Kidney (tissue), 14 donors: ENCODE measurements around the gene DEPDC5. TPM values are rescaled to one million over a fixed set of nuclear protein-coding genes. Genes with fewer than 3 reads are reported as not detected.
"Not testable (repeated sequence)": the region's sequence is repeated elsewhere in the genome, so short reads cannot be mapped to it uniquely, and the experiment has no call there.

Source experiments
- DNase-seq, 5 donors: peaks; one replicate each; pipeline ENCODE4 v3.0.0-alpha.2; 2013 to 2020
- FAIRE-seq: peaks from 2 replicates; lab custom pipeline; 2012; peaks lifted over from hg19 to GRCh38; lab: Jason Lieb, UNC
- H3K27ac ChIP-seq, 2 donors: one replicate each; pipeline ENCODE4 v1.7.0; 2013; ENCODE audit warnings: low read depth in 2 of 2, low read length in 2 of 2, inconsistent platforms in 1 of 2
- H3K27me3 ChIP-seq: one replicate; pipeline ENCODE4 v1.7.1; 2013; ENCODE audit warnings: low read length, inconsistent platforms; ENCODE audit not compliant: control insufficient read depth, insufficient read depth
- H3K36me3 ChIP-seq, 3 donors: one replicate each; pipeline versions ENCODE4 v1.7.0 to v1.7.1; 2013; ENCODE audit warnings: low read length in 3 of 3, control low read depth in 1 of 3, inconsistent platforms in 1 of 3; ENCODE audit not compliant: insufficient read depth in 3 of 3, control insufficient read depth in 2 of 3
- H3K4me1 ChIP-seq, 3 donors: one replicate each; pipeline versions ENCODE4 v1.7.0 to v1.7.1; 2013; ENCODE audit warnings: low read length in 3 of 3, inconsistent platforms in 1 of 3, low read depth in 1 of 3; ENCODE audit not compliant: control insufficient read depth in 2 of 3, insufficient read depth in 2 of 3
- H3K4me3 ChIP-seq, 3 donors: one replicate each; pipeline versions ENCODE4 v1.7.0 to v1.8.1; 2013; ENCODE audit warnings: low read length in 3 of 3, control low read depth in 1 of 3, inconsistent platforms in 1 of 3
- H3K9ac ChIP-seq, 3 donors: one replicate each; pipeline versions ENCODE4 v1.7.0 to v1.7.1; 2013; ENCODE audit warnings: low read length in 3 of 3, control low read depth in 1 of 3, inconsistent platforms in 1 of 3
- H3K9me3 ChIP-seq, 3 donors: one replicate each; pipeline versions ENCODE4 v1.7.0 to v1.7.1; 2013; ENCODE audit warnings: low read length in 3 of 3, control low read depth in 1 of 3, inconsistent platforms in 1 of 3; ENCODE audit not compliant: control insufficient read depth in 2 of 3, insufficient read depth in 1 of 3
- CTCF ChIP-seq: IDR thresholded peaks from 3 replicates; pipeline ENCODE4 v1.5.1; 2012; ENCODE audit warnings: mild to moderate bottlenecking, moderate library complexity, borderline replicate concordance; ENCODE audit not compliant: insufficient read depth; ENCODE audit errors: extremely low read depth
- intact Hi-C: fragments of 100-400 bp; cut with DNase I; formaldehyde crosslinking; loops from one replicate; pipeline ENCODE4 v1.11.1; 2022
- polyA plus RNA-seq: library from polyadenylated mRNA; stranded (reverse); fragments of 350-450 nt; fragmentation: Illumina TruSeq; extraction: RNeasy Lipid Tissue Mini Kit (QIAGEN cat#74804); gene quantifications from one replicate; pipeline ENCODE4 v1.2.3, GENCODE V29; 2014; ENCODE audit warnings: low read depth, low replicate concordance; ENCODE audit not compliant: insufficient read depth
- total RNA-seq: library from RNA; stranded (reverse); fragmentation: NEBNext Ultra II Directional; extraction: Animal tissue kit (Norgen Biotek cat#: 25700); gene quantifications from one replicate; pipeline ENCODE4 v1.2.1, GENCODE V29; 2021
- donor health status: control.
- donor health status: control.
- donor health status: control.
- donor health status: control.
- donor health status: control.
- donor health status: DM: yes; HTN: yes; CAD: no.
- donor health status: Normal renal cell carcinoma (clear cell type).

The DEPDC5 gene
- total and polyA plus RNA-seq, 2 donors from 2014 or later, result 12.1 to 27.3 TPM

- Histone ChIP-seq H3K4me1 (peaks cover 0 to 12% (median 11%) of the 10 kb centered on the region in 3 donors), H3K27ac (no peak overlapping the region), H3K9me3 (no peaks in the 10 kb centered on the region), H3K36me3 (peaks cover 2 to 14% (median 6%) of the 10 kb centered on the region in 3 donors), H3K27me3 (no peaks in the 10 kb centered on the region), H3K9ac (no peak overlapping the region), H3K4me3 (no peak overlapping the region)
- TF ChIP-seq CTCF, result no peak
- FAIRE-seq, result no peak
- no peak for DNase-seq
- intact Hi-C loops, result no loop called here
Observed at GRCh38 chr22:31757265-31757664, 3.4 kb downstream of the DEPDC5 start.

- H3K9ac ChIP-seq, H3K9me3 ChIP-seq, FAIRE-seq, H3K4me3 ChIP-seq, DNase-seq, H3K27ac ChIP-seq, H3K27me3 ChIP-seq, intact Hi-C loops: not testable (repeated sequence)
- Histone ChIP-seq H3K36me3 (peaks cover 2 to 15% (median 6%) of the 10 kb centered on the region in 3 donors), H3K4me1 (peaks cover 0 to 12% (median 3%) of the 10 kb centered on the region in 3 donors)
Observed at GRCh38 chr22:31758860-31759259, 5.0 kb downstream of the DEPDC5 start.

- Histone ChIP-seq H3K27ac (no peak overlapping the region), H3K9ac (no peak overlapping the region), H3K9me3 (no peaks in the 10 kb centered on the region), H3K27me3 (no peaks in the 10 kb centered on the region), H3K36me3 (peaks cover 4 to 36% (median 10%) of the 10 kb centered on the region in 3 donors), H3K4me3 (no peak overlapping the region), H3K4me1 (no peaks in the 10 kb centered on the region)
- TF ChIP-seq CTCF, result no peak
- FAIRE-seq (no peak), DNase-seq (no peak)
- intact Hi-C loops, result no loop called here
Observed at GRCh38 chr22:31764785-31765184, 11.0 kb downstream of the DEPDC5 start.

GRCh38 chr22:31768422-31769059 is 14.7 kb downstream of the DEPDC5 start:
- Histone ChIP-seq H3K27me3 (no peaks in the 10 kb centered on the region), H3K27ac (no peak overlapping the region), H3K4me3 (no peak overlapping the region), H3K36me3 (peaks cover 6 to 31% (median 7%) of the 10 kb centered on the region in 3 donors), H3K9ac (no peak overlapping the region), H3K4me1 (no peaks in the 10 kb centered on the region), H3K9me3 (no peaks in the 10 kb centered on the region)
- intact Hi-C loops, result no loop called here
- no peak for FAIRE-seq
- no peak for DNase-seq
- no peak for TF ChIP-seq CTCF
